ENCODE results near the gene SMARCB1. TPM values are rescaled to one million over a fixed set of nuclear protein-coding genes. Genes with fewer than 3 reads are reported as not detected.

SMARCB1 gene
- polyA plus RNA-seq, 1 of the 3 experiments (the other 2 are of a cell fraction): 215 TPM

DNA sequence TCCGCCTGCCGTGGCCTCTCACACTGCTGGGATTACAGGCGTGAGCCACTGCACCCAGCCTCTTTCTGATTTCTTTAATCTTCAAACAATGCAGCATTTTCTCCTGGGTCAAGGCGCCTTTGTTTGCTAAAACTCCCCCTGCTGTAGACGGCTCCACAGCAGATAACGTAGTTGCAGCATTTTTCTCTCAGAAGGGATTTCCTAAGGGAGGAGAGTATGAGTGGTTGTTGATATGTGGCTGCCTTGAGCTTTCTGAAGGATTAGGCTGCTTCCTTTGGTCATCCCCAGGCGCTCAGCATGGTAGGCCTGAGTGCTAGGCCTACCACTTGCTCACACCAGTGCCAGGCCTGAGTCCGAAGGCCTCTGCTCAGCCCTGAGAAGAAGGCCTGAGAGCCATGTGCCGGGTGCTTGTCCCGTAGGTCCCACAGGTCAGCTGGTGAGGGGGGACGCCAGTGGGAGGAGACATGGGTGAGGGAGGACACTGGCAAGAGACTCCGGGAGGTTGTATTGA, 18.1 kb downstream of the SMARCB1 start (continued):
- no peak for TF ChIP-seq EP300 (IDR thresholded peaks at IDR 0.05; ENCODE audit: borderline replicate concordance in 1 of 2, low read depth in 1 of 2, low read length in 1 of 2)
- no peak for TF ChIP-seq EZH2phosphoT487 (IDR thresholded peaks at IDR 0.05; ENCODE audit: borderline replicate concordance, low read depth)
- TF ChIP-seq TCF12 (IDR thresholded peaks at IDR 0.05): no peak
- no peak for TF ChIP-seq YY1 (IDR thresholded peaks at IDR 0.05; ENCODE audit: low read depth)
- TF ChIP-seq, protein P1, sequence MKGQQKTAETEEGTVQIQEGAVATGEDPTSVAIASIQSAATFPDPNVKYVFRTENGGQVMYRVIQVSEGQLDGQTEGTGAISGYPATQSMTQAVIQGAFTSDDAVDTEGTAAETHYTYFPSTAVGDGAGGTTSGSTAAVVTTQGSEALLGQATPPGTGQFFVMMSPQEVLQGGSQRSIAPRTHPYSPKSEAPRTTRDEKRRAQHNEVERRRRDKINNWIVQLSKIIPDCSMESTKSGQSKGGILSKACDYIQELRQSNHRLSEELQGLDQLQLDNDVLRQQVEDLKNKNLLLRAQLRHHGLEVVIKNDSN (IDR thresholded peaks at IDR 0.05; ENCODE audit: borderline replicate concordance, low read depth): no peak

DNA sequence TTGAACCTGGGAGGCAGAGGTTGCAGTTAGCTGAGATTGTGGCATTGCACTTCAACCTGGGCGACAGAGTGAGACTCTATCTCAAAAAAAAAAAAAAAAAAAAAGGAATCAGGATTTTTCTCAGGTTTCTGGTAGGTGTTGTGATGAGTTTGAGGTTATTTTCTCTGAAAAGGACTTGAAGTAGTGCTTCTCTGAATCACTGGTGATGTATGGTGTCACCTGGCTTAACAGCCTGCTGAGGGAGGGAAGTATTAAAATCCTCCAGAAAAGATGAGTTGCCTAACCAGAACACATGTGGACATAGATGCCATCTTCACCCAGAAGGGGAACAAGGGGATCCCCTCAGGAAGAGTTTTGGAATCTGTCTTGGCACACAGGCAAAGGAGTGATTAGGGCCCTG, 20.1 kb downstream of the SMARCB1 start:
- Histone ChIP-seq H3K9ac (no peak overlapping the region), H4K20me1 (ENCODE audit: insufficient read depth) (no peaks in the 10 kb centered on the region), H2AFZ (ENCODE audit: low read depth) (no peak overlapping the region), H3K4me1 (ENCODE audit: control insufficient read depth in 1 of 2, insufficient read depth in 2 of 2, low read depth in 1 of 2, low read length in 1 of 2) (no peaks in the 10 kb centered on the region), H3K4me2 (no peak overlapping the region), H3K4me3 (ENCODE audit: low read depth in 2 of 2, low read length in 1 of 2) (no peak overlapping the region), H3K27ac (ENCODE audit: low read depth in 2 of 2, low read length in 1 of 2) (no peak overlapping the region), H3K27me3 (ENCODE audit: insufficient read depth) (no peaks in the 10 kb centered on the region), H3K79me2 (ENCODE audit: insufficient read depth) (no peaks in the 10 kb centered on the region), H3K36me3 (replicated peaks in 1 of 2; ENCODE audit: control insufficient read depth in 1 of 2, insufficient read depth in 2 of 2, low read length in 1 of 2) (peaks cover 49 to 56% of the 10 kb centered on the region in 2 experiments), H3K9me2 (no peaks in the 10 kb centered on the region), H3F3A (replicated peaks; ENCODE audit: insufficient read depth) (peaks cover 7% of the 10 kb centered on the region), H3K9me3 (no peaks in the 10 kb centered on the region)
- WGBS (ENCODE audit: low lambda C conversion rate): 100% methylated on average over 1 of the region's 1 CpG
- no peak for DNase-seq
- CTCF ChIA-PET: interaction anchor here (0.5 kb wide), 1 partner anchor 214 kb away, joined by 3 read pairs; no protein-coding TSS in a partner anchor
- TF ChIP-seq, protein P2, sequence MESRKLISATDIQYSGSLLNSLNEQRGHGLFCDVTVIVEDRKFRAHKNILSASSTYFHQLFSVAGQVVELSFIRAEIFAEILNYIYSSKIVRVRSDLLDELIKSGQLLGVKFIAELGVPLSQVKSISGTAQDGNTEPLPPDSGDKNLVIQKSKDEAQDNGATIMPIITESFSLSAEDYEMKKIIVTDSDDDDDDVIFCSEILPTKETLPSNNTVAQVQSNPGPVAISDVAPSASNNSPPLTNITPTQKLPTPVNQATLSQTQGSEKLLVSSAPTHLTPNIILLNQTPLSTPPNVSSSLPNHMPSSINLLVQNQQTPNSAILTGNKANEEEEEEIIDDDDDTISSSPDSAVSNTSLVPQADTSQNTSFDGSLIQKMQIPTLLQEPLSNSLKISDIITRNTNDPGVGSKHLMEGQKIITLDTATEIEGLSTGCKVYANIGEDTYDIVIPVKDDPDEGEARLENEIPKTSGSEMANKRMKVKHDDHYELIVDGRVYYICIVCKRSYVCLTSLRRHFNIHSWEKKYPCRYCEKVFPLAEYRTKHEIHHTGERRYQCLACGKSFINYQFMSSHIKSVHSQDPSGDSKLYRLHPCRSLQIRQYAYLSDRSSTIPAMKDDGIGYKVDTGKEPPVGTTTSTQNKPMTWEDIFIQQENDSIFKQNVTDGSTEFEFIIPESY (IDR thresholded peaks at IDR 0.05; ENCODE audit: borderline replicate concordance, low read depth): no peak
- TF ChIP-seq YY1 (IDR thresholded peaks at IDR 0.05; ENCODE audit: low read depth) (no peak), MEF2A (IDR thresholded peaks at IDR 0.05; ENCODE audit: borderline replicate concordance, low read depth) (no peak)
- POLR2A ChIA-PET: no interaction called here

DNA sequence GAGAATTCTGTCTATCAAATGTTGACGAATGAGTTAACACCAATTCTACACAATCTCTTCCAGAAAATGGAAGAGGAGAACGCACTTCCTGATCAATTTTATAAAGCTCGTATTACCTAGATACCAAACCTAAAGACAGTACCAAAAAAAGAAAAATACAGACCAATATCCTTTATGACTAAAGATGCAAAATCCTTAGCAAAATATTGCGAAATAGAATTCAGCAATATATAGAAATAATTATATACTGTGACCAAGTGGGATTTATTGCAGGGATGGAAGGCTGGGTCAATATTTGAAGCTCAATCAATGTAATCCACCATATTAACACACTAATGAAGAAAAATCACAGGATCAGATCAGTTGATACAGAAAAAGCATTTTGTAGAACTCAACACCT, 25.6 kb downstream of the SMARCB1 start:
- Histone ChIP-seq H3K27ac (ENCODE audit: low read depth in 2 of 2, low read length in 1 of 2) (no peak overlapping the region), H3K4me3 (ENCODE audit: low read depth in 2 of 2, low read length in 1 of 2) (no peak overlapping the region), H3K9me2 (no peaks in the 10 kb centered on the region), H3F3A (replicated peaks; ENCODE audit: insufficient read depth) (peaks cover 7% of the 10 kb centered on the region), H3K9me3 (no peaks in the 10 kb centered on the region), H3K79me2 (ENCODE audit: insufficient read depth) (no peaks in the 10 kb centered on the region), H3K36me3 (replicated peaks in 1 of 2; ENCODE audit: control insufficient read depth in 1 of 2, insufficient read depth in 2 of 2, low read length in 1 of 2) (peaks cover 31 to 54% of the 10 kb centered on the region in 2 experiments), H3K27me3 (ENCODE audit: insufficient read depth) (no peaks in the 10 kb centered on the region), H4K20me1 (ENCODE audit: insufficient read depth) (no peaks in the 10 kb centered on the region), H3K4me1 (ENCODE audit: control insufficient read depth in 1 of 2, insufficient read depth in 2 of 2, low read depth in 1 of 2, low read length in 1 of 2) (peaks cover 0 to 8% of the 10 kb centered on the region in 2 experiments; a peak in 1 of 4 replicates), H3K4me2 (no peak overlapping the region), H2AFZ (ENCODE audit: low read depth) (no peak overlapping the region), H3K9ac (no peak overlapping the region)
- POLR2A ChIA-PET: no interaction called here
- 97% methylated on average over 4 of the region's 4 CpGs for WGBS (ENCODE audit: low lambda C conversion rate)
- no peak for DNase-seq
- CTCF ChIA-PET: interaction anchor here (1.0 to 2.7 kb wide), 2 partner anchors 23 to 37 kb away, joined by 4 to 14 read pairs; no protein-coding TSS in a partner anchor
- TF ChIP-seq, protein P3, sequence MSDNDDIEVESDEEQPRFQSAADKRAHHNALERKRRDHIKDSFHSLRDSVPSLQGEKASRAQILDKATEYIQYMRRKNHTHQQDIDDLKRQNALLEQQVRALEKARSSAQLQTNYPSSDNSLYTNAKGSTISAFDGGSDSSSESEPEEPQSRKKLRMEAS (IDR thresholded peaks at IDR 0.05; ENCODE audit: low read depth): no peak
- TF ChIP-seq RCOR1 (IDR thresholded peaks at IDR 0.05; ENCODE audit: low read length) (no peak), NFIC (IDR thresholded peaks at IDR 0.05; ENCODE audit: borderline replicate concordance) (no peak), POLR2AphosphoS5 (IDR thresholded peaks at IDR 0.05; ENCODE audit: low read depth, low read length) (no peak), TCF12 (IDR thresholded peaks at IDR 0.05) (no peak), MXI1 (IDR thresholded peaks at IDR 0.05; ENCODE audit: low read depth, low read length) (no peak), MEF2A (IDR thresholded peaks at IDR 0.05; ENCODE audit: borderline replicate concordance, low read depth) (no peak), EP300 (IDR thresholded peaks at IDR 0.05; ENCODE audit: borderline replicate concordance in 1 of 2, low read depth in 1 of 2, low read length in 1 of 2) (no peak)
- TF ChIP-seq, protein P1 (IDR thresholded peaks at IDR 0.05; ENCODE audit: borderline replicate concordance, low read depth): no peak
- TF ChIP-seq, protein P4, sequence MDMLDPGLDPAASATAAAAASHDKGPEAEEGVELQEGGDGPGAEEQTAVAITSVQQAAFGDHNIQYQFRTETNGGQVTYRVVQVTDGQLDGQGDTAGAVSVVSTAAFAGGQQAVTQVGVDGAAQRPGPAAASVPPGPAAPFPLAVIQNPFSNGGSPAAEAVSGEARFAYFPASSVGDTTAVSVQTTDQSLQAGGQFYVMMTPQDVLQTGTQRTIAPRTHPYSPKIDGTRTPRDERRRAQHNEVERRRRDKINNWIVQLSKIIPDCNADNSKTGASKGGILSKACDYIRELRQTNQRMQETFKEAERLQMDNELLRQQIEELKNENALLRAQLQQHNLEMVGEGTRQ (IDR thresholded peaks at IDR 0.05; ENCODE audit: borderline replicate concordance, low read depth, low read length): no peak
- TF ChIP-seq, protein P2 (IDR thresholded peaks at IDR 0.05; ENCODE audit: borderline replicate concordance, low read depth): no peak
- TF ChIP-seq, protein P5, sequence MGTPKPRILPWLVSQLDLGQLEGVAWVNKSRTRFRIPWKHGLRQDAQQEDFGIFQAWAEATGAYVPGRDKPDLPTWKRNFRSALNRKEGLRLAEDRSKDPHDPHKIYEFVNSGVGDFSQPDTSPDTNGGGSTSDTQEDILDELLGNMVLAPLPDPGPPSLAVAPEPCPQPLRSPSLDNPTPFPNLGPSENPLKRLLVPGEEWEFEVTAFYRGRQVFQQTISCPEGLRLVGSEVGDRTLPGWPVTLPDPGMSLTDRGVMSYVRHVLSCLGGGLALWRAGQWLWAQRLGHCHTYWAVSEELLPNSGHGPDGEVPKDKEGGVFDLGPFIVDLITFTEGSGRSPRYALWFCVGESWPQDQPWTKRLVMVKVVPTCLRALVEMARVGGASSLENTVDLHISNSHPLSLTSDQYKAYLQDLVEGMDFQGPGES (IDR thresholded peaks at IDR 0.05; ENCODE audit: low read depth, low read length): no peak

Measured in SK-N-SH (cell line).